GOT3 (cell line): Measurements from ENCODE around the gene DGUOK.

Experiments used
- DNase-seq: peaks from one replicate; lab custom pipeline; 2025; ENCODE audit warnings: mixed read lengths; lab: John Stamatoyannopoulos, UW

The DGUOK gene

DNA sequence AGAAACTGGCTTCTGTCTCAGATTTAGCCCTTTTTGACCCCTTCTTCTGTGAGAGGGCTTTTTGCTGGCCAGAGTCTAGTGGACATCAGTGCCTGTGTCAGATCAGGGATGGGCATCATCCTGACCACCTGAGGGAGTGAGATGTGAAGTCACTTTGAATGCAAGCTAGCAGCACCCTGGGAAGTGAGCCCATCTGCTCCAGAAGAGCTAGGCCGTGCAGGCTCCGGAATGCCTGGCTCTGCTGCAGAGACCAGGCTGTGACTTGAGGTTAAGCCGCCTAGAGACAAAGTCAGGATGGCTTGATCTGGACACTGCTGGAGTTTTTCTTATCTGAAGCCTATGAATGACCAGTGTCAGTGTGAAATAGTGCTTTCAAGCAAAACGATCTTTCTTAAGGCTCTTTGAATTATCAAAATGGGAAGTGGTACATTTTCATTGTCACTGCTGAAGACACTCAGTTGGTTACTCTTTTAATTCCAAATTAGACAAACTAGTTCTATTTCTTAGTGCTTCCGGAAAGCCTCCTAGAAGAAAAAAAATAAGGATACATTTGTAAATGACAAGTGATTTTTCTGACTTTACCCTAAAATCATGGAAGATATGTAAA lies 20.8 kb downstream of the DGUOK start:
- no peak for DNase-seq

DNA sequence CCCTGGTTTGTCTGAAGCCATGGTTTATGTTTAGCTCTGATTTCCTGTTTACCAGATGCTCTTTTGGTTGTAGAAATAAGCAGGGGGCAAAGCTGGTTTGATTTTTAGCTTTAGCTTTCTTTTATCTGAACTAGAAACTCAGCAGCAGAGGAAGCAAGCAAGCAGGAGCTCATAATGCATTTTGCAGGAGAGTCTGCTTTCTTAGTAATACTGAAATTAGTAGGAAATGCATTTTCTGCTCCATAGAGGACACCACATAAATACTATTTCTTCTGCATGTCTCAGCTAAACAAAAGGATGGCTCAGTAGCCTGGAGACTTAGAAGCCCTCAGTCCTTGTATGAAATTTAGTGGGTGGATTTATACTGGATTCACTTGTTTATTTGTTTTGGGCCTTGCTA lies 23.1 kb downstream of the DGUOK start:
- no peak for DNase-seq

DNA sequence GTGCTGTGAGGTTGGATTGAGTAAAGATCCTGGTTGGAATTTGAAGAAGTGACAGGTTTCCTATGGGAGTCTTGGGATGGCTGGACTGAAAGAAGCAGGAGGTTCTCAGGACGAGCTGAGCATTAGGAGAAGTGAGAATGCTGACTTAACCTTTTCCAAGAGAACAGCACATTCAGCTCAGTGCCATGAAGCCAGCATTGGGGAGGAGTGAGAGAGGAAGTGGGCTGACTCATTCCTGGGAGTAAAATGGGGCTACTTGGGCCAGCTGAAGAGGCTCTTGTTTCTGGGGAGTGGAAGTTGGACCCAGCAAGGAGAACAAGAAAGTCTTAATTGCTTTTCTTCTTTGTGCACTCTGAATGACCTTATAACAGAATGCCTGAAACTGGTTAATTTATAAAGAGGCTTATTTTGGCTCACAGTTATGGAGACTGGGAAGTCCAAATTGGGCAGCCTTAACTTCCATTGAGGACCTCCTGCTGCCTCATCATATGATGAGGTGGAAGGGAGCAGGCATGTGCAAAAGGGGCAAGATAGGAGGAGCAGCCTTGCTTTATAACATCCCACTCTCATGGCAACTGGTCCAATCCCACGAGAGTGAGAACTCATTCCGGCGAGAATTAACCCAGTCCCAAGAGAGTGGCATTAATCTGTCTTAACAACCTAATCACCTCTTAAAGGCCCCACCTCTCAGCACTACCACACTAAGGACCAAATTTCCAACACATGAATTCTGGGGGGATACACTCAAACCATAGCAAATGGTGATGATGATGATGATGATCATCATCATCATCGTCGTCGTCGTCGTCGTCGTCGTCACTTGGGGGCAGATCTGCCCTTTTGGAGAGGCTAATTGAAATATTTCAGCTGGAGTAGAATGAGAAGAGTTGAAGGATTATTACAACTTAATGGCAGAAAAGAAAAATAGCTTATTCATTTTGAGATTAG lies 26.1 kb downstream of the DGUOK start:
- no peak for DNase-seq

DNA sequence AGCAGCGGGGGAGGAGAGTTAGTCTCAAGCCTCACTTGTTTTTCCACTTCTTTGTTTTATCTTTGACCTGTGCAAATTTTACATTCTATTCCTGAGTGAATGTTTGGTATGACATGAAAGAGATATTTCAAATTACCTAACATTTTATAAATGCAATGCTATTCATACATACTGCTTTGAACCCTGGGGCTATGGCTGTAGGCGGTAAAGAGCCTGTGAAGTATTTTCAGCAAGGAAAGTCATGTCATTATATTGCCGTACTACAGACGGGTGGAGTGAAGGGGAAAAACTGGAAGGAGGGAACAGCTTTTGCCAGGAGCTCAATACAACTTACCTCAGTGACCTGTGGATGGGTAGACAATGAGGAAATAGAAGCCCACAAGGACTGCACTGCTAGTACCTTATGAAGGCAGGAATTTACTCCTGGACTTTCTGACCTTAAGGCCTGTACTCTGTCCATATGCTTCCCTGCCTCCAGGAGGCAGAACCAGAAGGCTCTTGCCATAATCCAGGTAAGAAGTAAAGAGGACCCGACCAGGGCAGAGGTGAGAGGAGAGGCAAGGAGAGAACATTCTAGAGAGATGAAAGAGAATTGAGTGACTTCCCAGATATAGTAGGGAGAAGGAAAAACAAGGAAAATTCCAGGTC lies 29.7 kb downstream of the DGUOK start:
- DNase-seq, result no peak

DNA sequence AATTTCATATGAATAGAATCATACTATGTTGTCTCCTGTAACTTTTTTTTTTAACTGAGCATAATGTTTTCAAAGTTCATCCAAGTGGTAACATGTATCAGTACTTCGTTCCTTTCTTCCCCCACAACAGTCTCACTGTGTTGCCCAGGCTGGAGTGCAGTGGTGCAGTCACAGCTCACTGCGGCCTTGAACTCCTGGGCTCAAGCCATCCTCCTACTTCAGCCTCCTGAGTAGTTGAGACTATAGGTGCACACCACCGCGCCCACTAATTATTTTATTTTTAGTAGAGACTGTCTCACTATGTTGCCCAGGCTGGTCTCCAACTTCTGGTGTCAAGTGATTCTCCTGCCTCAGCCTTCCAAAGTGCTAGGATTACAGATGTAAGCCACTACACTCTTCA lies 34.6 kb downstream of the DGUOK start:
- DNase-seq, result no peak

DNA sequence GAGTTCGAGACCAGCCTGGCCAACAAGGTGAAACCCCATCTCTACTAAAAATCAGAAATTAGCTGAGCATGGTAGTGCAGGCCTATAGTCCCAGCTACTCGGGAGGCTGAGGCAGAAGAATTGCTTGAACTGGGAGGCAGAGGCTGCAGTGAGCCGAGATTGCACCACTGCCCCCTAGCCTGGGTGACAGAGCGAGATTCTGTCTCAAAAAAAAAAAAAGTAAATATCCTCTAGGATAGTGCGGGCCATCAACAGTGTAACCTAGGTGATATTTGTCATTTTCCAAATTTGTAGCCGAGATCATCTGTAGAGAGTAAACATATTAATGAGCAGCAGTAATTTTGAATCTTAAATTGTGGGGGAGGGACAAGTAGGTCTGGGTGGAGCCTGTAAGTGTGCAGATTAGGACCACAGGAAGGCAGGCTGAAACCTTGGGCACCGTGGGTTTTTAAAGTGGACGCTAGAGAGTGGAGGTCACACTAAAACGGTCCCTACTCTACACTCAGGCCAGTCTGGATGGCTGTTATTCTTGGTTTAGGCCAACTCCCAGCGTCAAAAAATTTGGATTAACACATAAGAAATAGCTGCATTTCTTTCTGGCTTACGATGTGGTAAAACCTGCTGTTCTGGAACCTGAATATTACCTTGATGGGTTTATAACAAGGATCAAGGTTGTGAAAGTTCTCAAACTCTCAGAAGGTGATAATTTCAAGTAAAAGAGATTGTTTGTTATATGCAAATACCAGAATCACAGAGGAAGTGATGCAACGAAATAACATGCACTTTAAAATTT lies 35.3 kb downstream of the DGUOK start:
- DNase-seq, result no peak

DNA sequence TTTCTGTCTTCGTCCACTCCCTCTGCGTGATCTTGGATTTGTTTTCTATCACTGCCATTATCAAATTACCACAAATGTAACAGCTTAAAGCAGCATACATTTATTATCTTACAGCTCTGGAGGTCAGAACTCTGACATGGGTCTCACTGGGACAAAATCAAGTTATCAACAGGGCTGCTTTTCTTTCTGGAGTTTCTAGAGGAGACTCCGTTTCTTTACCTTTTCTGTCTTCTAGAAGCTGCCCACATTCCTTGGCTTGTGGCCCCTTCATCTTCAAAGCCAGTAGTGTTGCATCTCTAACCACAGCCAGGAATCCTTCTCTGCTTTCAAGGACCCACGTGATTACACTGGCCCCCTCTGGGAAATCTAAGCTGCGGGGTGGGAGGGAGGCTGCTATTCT lies 36.1 kb downstream of the DGUOK start:
- no peak for DNase-seq

DNA sequence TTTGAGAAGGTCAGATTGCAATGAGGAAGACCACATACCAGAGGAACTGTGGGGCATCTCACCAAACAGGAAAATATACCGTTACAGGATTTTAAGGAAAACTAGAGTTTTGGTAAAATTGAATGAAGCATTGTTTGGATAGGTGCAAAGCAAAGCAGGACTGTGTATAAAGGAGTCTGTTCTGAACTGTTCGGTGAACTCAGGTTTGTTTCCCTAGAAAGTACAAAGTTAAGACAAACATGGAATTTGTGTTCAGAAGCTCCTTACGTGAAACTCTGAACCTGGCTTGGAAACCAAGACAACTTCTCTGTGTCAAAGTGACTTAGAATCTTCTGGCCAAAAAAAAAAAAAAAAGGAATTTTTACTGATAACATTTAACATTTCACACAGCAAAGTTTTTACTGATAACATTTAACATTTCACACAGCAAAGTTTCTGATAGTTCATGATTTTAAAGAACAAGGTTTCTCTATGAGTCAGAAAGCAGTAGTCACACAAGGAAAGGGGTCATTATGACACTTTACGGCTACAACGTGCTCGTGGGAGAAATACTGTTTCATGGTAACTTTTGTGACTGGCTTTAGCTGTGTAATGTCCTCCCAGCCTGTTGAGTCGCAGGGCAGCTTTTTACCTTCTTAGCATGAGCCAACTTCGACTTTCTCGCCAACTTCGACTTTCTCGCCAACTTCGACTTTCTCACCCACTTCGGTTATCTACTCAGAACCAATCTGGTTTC lies 36.9 kb downstream of the DGUOK start:
- no peak for DNase-seq

DNA sequence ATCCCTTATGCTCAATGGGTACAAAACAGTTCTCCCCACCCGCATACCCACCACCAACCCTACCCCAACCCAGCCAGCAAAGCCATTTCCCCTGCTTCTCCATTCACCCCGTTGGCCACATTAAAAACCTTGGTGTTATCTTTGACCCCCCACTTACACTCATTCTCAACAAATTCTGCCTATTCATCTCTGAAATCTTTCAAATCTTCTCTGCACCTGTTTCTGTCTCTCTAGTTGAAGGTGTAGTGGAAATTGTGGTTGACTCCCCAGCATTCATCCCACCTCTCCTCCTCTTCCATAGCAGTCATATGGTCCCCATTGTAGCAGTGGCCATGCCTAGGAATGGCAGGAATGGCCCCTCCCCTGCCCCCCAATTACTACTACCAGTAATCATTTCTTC lies 37.5 kb downstream of the DGUOK start:
- no peak for DNase-seq

DNA sequence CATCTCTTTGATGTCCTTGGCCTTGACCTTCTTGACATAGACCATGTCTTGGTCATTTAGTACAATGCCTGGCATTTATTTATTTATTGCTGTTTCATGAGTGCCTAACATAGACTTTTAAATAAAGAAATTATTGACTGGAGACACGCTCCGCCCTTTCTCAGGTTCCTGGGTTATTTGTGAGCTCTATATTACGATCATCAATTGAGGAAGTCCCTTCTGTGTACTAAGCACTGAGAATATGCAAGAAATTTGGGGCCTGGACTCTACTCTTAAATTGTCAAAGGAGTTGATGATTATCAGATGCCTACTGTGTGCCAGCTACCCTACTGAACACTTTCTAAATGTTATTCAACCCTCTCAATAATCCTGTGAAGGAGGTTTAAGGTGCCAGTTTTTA lies 38.4 kb downstream of the DGUOK start:
- no peak for DNase-seq

DNA sequence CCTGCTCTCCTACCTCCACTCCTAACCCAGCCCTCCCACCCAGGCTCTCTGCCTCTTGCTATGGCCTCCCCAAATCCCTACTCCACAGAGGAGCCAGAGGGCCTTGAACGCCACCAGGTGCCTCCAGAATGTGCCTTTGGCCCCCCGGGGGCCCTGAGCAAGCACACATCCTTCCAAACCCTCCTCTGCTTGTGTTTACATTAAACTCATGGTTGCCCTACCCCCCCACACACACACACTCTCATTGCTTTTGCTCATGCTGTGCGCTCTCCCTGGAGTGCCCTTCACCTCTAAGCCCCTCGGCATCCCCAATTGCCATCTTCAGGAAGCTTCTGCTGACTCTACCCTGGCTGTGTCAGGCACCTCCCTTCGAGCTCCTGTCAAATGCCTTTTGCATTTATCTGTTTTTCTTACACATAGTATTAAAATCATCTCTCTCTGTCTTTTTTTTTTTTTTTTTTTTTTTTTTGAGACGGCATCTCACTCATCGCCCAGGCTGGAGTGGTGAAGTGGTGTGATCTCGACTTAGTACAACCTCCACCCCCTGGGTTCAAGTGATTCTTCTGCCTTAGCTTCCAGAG lies 41.8 kb downstream of the DGUOK start:
- DNase-seq, result no peak

DNA sequence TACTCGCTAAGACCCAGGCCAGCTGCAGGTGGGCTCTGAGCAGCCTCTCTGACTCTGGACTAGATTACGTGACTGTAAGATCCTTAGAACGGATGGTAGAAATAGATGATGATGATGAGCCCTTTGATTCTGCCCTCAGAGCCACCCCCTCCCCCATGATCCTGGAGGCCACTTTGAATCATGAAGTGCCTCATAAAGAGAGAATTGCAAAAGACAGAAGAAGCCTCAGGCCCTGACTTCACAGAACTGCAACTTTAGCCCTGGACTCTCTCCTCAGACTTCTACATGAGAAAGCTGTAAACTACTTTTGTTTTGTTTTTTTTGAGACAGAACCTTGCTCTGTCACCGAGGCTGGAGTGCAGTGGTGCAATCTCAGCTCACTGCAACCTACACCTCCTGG lies 42.7 kb downstream of the DGUOK start:
- no peak for DNase-seq

DNA sequence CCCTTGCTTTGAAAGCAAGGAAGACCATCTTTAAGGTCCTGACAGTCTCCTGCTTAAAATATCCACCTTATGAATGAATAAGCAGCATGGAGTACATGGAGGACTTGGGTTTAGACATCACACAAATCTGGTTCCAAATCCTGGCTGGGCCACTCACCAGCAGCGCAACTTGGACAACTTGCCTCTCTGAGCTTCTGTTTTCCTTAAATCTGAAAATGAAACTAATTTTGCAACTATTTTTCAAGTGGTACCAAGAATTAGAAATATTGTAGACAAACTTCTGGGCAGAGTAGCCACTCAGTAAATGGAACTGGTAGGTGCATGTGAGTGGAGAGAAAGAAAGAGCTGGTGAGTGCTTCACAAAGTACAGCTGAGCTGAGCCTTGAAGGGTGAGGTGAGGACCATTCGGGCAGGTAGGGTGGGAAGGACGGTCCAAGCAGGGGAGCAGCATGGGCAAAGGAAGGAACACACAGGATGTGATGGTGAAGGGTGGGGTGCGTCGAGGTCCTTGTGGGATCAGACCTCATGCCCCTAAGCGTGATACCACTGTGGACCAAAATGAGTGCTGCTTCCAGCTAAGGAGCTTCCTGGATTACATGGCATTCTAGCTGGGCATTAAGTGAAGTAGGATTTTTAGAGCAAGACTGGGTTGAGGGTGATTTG lies 43.6 kb downstream of the DGUOK start:
- no peak for DNase-seq

DNA sequence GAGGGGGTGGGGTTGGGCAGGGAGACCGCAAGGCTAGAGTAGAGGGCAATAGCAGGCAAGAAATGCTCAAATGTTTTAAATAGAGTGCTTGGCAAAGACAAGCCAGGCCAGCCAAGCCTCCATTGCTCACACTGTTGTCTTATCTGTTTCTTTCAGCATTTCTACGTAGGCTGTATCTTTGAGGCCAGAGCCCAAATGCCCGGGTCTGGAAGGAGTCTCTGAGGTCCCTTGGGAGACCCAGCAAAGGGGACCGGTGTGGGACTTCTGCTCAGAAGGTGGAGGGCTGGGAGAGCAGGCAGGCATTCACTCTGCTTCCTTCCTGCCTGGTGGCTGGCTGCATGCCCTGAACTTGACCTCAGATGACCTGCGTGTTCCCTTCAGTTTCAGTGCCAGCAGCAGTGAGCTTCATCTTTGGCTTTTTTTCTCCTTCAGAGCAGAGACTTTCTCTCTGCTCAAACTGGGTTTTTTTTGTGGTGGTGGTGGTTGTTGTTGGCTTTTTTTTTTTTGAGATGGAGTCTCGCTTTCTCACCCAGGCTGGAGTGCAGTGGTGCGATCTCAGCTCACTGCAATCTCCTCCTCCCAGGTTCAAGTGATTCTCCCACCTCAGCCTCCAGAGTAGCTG lies 44.3 kb downstream of the DGUOK start:
- DNase-seq, result no peak

DNA sequence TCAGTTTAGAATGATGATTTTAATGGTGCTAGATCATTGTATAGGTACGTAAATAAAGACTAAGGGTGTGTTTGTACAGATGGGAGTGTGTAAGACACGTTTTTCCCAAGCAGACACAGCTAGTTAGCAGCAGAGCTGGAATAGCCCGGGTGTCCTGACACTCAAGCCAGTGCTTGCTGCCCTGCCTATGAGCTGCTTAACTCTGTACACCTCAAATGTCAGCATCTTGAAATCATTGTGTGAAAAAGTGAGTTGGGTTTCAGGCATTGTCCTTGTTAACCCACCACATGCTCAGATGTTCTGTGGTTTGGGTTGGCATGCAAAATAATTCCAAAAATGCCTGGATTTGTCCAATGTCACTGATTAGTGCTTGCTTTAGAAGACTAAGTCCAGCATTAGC lies 45.0 kb downstream of the DGUOK start:
- no peak for DNase-seq

DNA sequence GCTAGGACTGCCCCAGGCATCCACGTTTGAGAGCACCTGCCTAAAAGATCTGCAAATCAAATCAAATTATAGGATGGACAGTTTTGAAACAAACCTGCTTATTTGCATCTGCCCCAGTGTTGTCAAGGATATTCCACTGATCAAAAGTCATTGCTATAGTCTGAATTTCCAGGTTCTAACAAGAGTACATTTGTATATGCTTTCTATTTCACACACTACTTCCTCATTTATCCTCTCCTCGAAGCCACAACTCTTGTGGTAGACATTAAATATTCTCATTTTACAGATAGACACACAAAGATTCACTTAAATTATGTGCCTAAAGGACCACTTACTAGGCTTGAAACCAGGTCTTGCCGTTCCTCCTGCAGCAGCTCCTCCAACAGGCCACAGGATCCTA lies 46.2 kb downstream of the DGUOK start:
- no peak for DNase-seq

DNA sequence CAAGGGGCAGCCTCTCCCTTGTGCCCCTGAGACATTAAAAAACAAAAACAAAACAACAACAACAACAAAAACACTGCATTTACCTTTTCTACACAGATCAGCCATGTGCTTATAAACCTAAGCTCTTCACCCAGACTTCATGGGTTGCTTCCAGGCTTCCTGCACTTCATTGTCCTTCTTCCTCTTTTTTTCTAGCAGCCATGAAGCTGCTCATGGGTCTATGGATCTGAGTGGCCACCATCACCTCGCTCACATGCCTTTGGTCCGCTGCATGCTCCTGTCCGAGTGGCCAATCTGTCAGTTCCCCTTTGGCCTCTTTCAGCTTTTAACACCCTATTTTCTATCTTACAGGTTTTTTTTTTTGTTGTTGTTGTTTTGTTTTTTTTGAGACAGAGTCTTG lies 49.1 kb downstream of the DGUOK start:
- DNase-seq, result no peak

DNA sequence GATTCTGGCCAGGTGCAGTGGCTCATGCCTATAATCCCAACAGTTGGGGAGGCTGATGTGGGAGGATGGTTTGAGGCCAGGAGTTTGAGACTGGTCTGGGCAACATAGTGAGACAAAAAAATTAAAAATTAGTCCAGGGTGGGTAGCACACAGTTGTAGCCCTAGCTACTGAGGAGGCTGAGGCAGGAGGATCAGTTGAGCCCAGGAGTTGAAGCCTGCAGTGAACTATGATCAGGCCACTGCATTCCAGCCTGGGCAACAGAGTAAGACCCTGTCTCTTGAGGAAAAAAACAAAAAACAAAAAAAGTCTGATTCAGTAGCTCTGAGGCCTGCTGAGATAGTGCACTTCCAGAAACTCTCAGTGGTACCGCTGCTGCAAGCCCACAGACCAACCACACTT lies 50.1 kb downstream of the DGUOK start:
- no peak for DNase-seq

DNA sequence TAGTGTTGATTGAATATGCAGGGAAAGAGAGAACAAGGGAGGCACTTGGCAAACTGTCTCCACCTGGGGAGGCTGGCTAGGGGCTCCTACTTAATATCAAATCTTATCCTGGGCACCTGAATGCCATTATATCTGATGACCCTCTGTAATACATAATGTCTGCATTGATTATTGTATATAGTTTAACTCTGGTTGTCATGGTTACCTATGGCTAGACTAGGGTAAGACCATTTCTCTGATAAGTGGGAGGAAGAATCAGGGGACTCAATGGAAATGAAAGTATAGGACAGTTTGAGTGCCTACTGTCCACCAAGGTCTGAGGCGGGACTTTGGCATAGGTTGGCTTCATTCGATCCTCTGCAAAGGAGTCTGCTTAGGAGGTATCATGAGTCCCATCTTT lies 50.8 kb downstream of the DGUOK start:
- DNase-seq, result no peak

DNA sequence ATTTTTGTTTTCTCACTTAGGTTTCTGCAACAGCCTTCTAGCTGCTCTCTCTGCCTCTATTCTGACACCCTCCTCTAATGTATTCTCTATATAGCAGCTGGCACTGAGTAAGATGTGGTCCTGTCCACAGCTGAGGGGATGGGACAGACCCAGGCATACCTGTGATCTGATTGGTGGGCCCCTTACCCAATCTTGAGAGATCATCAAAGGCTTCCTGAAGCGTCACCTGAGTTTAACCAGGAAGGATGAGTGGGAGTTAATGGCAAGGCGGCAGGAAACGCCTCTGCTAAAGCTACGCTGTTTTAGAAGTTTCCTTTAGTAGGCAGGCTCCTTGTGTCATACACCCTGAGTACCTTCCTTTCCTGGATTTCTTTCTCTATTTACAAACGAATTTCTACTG lies 52.3 kb downstream of the DGUOK start:
- no peak for DNase-seq
